Left lung (tissue), 10 donors: ENCODE data around the gene SLC38A4. TPM values are rescaled to one million over a fixed set of nuclear protein-coding genes. Genes with fewer than 3 reads are reported as not detected.

Experiments
- ATAC-seq: fragments of 200-7000 bp; cut with Tn5 transposase; one replicate; pipeline ENCODE4 v1.9.1; 2020; ENCODE audit warnings: moderate library complexity
- DNase-seq, 4 donors: peaks; one replicate each; pipeline ENCODE4 v3.0.0-alpha.2; 2013 to 2020
- H3K27ac ChIP-seq, 2 donors: fragments of 200-600 bp; sonication (generic) in 1 of 2; one replicate each; pipeline versions ENCODE4 v1.5.0 to v1.8.0; 2020 to 2021
- H3K27me3 ChIP-seq, 2 donors: fragments of 200-600 bp; sonication (generic) in 1 of 2; one replicate each; pipeline versions ENCODE4 v1.5.0 to v1.8.0; 2020 to 2021
- H3K36me3 ChIP-seq, 2 donors: fragments of 200-600 bp; sonication (generic) in 1 of 2; one replicate each; pipeline versions ENCODE4 v1.5.0 to v1.8.0; 2020 to 2021
- H3K4me1 ChIP-seq, 2 donors: fragments of 200-600 bp; one replicate each; pipeline ENCODE4 v1.8.0; 2021
- H3K4me3 ChIP-seq, 2 donors: fragments of 200-600 bp; sonication (generic) in 1 of 2; one replicate each; pipeline versions ENCODE4 v1.5.0 to v1.8.0; 2020 to 2021; ENCODE audit warnings: mild to moderate bottlenecking in 1 of 2
- H3K9me3 ChIP-seq, 2 donors: fragments of 200-600 bp; sonication (generic) in 1 of 2; one replicate each; pipeline versions ENCODE4 v1.5.0 to v1.8.0; 2020 to 2021
- CTCF ChIP-seq, 2 donors: fragments of 200-600 bp; sonication (generic) in 1 of 2; IDR thresholded peaks; one replicate each; pipeline versions ENCODE4 v1.5.0 to v1.8.0; 2021; ENCODE audit warnings: antibody characterized with exemption in 2 of 2
- intact Hi-C, 2 donors: fragments of 100-400 bp; cut with DNase I; formaldehyde crosslinking; loops; one replicate each; pipeline versions ENCODE4 v1.11.2 to v1.14.2; 2022
- polyA plus RNA-seq, 6 donors: library from polyadenylated mRNA; unstranded; fragments of 120-200 nt; gene quantifications; one replicate each; pipeline ENCODE4 v1.2.1, GENCODE V29; 2013; ENCODE audit not compliant: insufficient read length in 6 of 6
- total RNA-seq, 2 donors: library from RNA; stranded (reverse); fragmentation: NEBNext Ultra II Directional; extraction: Animal tissue kit (Norgen Biotek cat#: 25700); gene quantifications; one replicate each; pipeline ENCODE4 v1.2.1, GENCODE V29; 2021
- donor health status: DM: no; HTN: yes; CAD: no.
- donor health status: DM: no; HTN: no; CAD: no.

The SLC38A4 gene
- total and polyA plus RNA-seq, 8 donors = 0.85 to 7.1 (median 5.4) TPM

- ATAC-seq = no peak
- no peaks in the 10 kb centered on the region for H3K9me3 ChIP-seq
- no peaks in the 10 kb centered on the region for H3K4me1 ChIP-seq
- H3K36me3 ChIP-seq = no peaks in the 10 kb centered on the region
- H3K27ac ChIP-seq = no peak overlapping the region
- intact Hi-C loops = no loop called here
- no peak overlapping the region for H3K4me3 ChIP-seq
- TF ChIP-seq CTCF (IDR thresholded peaks at IDR 0.05) = no peak
- peaks cover 0 to 5% of the 10 kb centered on the region in 2 donors for H3K27me3 ChIP-seq
- DNase-seq = no peak
Observed at GRCh38 chr12:46818642-46819041, 7.2 kb downstream of the SLC38A4 start.

DNA sequence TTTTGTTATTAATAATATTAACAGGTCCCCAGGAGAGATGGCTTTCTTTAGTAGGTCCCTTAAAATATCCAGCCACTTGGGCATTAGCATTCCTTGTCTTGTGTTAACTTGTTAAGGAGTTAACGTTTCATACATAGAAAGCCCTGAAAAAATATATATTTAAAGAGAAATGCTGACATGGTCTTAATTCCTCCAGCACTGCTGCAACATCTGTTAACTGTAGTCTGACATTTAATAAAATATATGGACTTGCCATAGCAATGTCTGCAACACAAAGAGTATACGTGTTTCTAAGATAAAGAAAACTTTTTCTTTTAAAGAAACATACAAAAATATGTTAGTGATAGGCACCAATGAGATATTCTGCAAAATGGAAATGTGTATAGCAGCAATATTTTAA lies 10.0 kb downstream of the SLC38A4 start:
- no peak for TF ChIP-seq CTCF (IDR thresholded peaks at IDR 0.05)
- no peaks in the 10 kb centered on the region for H3K36me3 ChIP-seq
- DNase-seq (peak in 2 of 4 donors; percentile 36 to 46), ATAC-seq (no peak)
- no peaks in the 10 kb centered on the region for H3K9me3 ChIP-seq
- H3K27ac ChIP-seq = no peak overlapping the region
- no peak overlapping the region for H3K4me3 ChIP-seq
- H3K4me1 ChIP-seq = no peaks in the 10 kb centered on the region
- intact Hi-C loops = no loop called here
- H3K27me3 ChIP-seq = no peaks in the 10 kb centered on the region

DNA sequence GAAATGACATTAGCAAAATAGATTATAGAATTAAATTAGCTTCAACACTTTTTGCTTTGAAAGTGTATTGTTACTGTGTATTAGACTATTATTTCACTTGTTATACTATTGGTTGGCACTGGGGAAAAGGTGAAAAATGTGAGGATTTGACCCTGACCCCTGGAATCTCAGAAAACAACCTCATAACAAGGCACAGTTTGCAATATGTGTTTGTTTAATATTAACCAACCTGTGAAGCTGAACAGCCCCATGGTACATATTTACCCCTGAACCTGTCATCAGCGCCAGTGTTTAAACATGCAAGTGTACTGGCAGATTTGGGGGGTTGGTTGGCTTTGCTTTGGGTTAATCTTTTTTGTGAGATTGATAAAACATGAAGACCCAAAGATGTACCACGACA lies 11.7 kb downstream of the SLC38A4 start:
- DNase-seq (no peak), ATAC-seq (no peak)
- no peaks in the 10 kb centered on the region for H3K36me3 ChIP-seq
- H3K4me1 ChIP-seq = no peaks in the 10 kb centered on the region
- no peaks in the 10 kb centered on the region for H3K27me3 ChIP-seq
- intact Hi-C loops = no loop called here
- H3K9me3 ChIP-seq = no peaks in the 10 kb centered on the region
- no peak overlapping the region for H3K4me3 ChIP-seq
- no peak for TF ChIP-seq CTCF (IDR thresholded peaks at IDR 0.05)
- H3K27ac ChIP-seq = no peak overlapping the region

- no peak for ATAC-seq
- Histone ChIP-seq H3K27me3 (no peaks in the 10 kb centered on the region), H3K36me3 (no peaks in the 10 kb centered on the region), H3K27ac (no peak overlapping the region), H3K4me1 (no peaks in the 10 kb centered on the region), H3K4me3 (no peak overlapping the region), H3K9me3 (no peaks in the 10 kb centered on the region)
- TF ChIP-seq CTCF (IDR thresholded peaks at IDR 0.05) = no peak
- intact Hi-C loops = no loop called here
- DNase-seq = no peak
Observed at GRCh38 chr12:46811185-46811584, 14.6 kb downstream of the SLC38A4 start.

DNA sequence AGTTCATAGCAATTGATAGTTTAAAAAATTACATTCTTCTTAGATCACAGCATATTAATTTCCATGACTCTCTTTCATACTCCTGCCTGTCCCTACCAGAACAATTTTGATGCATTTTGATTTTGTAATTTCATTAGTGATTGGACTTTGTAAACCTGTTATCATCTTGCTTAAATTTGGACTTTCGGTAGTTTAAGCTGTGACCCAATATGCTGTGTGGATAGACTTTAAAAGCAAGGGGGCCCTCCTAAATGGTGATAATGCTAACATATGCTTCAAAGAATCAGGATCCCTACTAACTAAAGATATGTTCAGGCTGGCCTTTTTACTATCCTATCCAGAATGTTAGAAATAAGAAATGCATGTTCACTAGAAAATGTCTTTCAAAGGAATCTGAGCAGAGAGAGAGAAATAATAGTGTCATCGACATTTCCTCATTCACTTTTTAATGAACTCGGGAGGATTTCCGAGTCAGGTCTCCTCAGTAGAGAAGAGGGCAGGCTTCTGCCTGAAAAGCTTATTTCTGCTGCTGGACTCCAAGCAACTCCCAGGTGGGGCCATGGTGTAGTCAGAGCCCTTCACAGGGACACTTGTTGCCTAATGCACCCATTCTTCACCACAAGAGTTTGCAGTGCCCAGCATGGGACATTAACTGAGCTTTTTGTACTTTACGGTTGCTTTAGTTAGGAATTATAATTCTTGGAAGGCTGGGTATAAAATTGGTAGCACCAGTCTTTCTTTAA lies 16.7 kb downstream of the SLC38A4 start:
- H3K27ac ChIP-seq = no peak overlapping the region
- H3K36me3 ChIP-seq = no peaks in the 10 kb centered on the region
- DNase-seq (no peak), ATAC-seq (no peak)
- H3K27me3 ChIP-seq = no peaks in the 10 kb centered on the region
- H3K4me1 ChIP-seq = no peaks in the 10 kb centered on the region
- no peaks in the 10 kb centered on the region for H3K9me3 ChIP-seq
- intact Hi-C loops = no loop called here
- TF ChIP-seq CTCF (IDR thresholded peaks at IDR 0.05) = no peak
- no peak overlapping the region for H3K4me3 ChIP-seq
